Measurements from ENCODE around the gene NEDD9.

Gene NEDD9

GRCh38 chr6:11183761-11184362 lies 48.6 kb downstream of the NEDD9 start:
- TF ChIP-seq ZNF70 (CRISPR knock-in tag; IDR thresholded peaks at IDR 0.05) (no peak), BACH2 (CRISPR knock-in tag; IDR thresholded peaks at IDR 0.05; ENCODE audit: borderline replicate concordance) (no peak), ZNF565 (CRISPR knock-in tag; conservative IDR thresholded peaks at IDR 0.05; ENCODE audit: low read depth) (no peak), ARNTL (CRISPR knock-in tag; IDR thresholded peaks at IDR 0.05; ENCODE audit: borderline replicate concordance, low read depth) (no peak)
- no peak for ATAC-seq

GRCh38 chr6:11181478-11182136 lies 50.9 kb downstream of the NEDD9 start:
- no peak for ATAC-seq
- TF ChIP-seq PPARA (CRISPR knock-in tag; IDR thresholded peaks at IDR 0.05; ENCODE audit: borderline replicate concordance): no peak
- TF ChIP-seq ESRRG (CRISPR knock-in tag; IDR thresholded peaks at IDR 0.05): no peak
- TF ChIP-seq ZNF8 (CRISPR knock-in tag; IDR thresholded peaks at IDR 0.05): peak; percentile 98
- no peak for TF ChIP-seq PATZ1 (CRISPR knock-in tag; IDR thresholded peaks at IDR 0.05; ENCODE audit: borderline replicate concordance)
- TF ChIP-seq GLIS3 (CRISPR knock-in tag; IDR thresholded peaks at IDR 0.05): no peak
- no peak for TF ChIP-seq ZNF70 (CRISPR knock-in tag; IDR thresholded peaks at IDR 0.05)
- TF ChIP-seq CSRNP3 (CRISPR knock-in tag; IDR thresholded peaks at IDR 0.05): no peak

- ATAC-seq: 0 out of 3 replicates have a peak, but pooled peaks have one; percentile 20
These were observed 52.9 kb downstream of the NEDD9 start for GRCh38 chr6:11179419-11180202.

GRCh38 chr6:11179088-11179418 lies 53.4 kb downstream of the NEDD9 start:
- ATAC-seq: 0 out of 3 replicates have a peak, but pooled peaks have one; percentile 14
- TF ChIP-seq ZFP30 (CRISPR knock-in tag; IDR thresholded peaks at IDR 0.05) (no peak), ESRRG (CRISPR knock-in tag; IDR thresholded peaks at IDR 0.05) (no peak), ARNTL (CRISPR knock-in tag; IDR thresholded peaks at IDR 0.05; ENCODE audit: borderline replicate concordance, low read depth) (no peak), PPARA (CRISPR knock-in tag; IDR thresholded peaks at IDR 0.05; ENCODE audit: borderline replicate concordance) (no peak), PATZ1 (CRISPR knock-in tag; IDR thresholded peaks at IDR 0.05; ENCODE audit: borderline replicate concordance) (no peak), BACH2 (CRISPR knock-in tag; IDR thresholded peaks at IDR 0.05; ENCODE audit: borderline replicate concordance) (no peak), RARB (CRISPR knock-in tag; IDR thresholded peaks at IDR 0.05) (no peak), ZFP3 (CRISPR knock-in tag; IDR thresholded peaks at IDR 0.05) (no peak), OSR1 (CRISPR knock-in tag; IDR thresholded peaks at IDR 0.05) (no peak)

More at GRCh38 chr6:11179419-11180202, 52.9 kb downstream of the NEDD9 start:
- TF ChIP-seq CSRNP3 (CRISPR knock-in tag; IDR thresholded peaks at IDR 0.05): no peak

GRCh38 chr6:11177271-11177670 lies 55.2 kb downstream of the NEDD9 start:
- ATAC-seq: no peak
- no peak for TF ChIP-seq OSR1 (CRISPR knock-in tag; IDR thresholded peaks at IDR 0.05)
- no peak for TF ChIP-seq TOX (CRISPR knock-in tag; IDR thresholded peaks at IDR 0.05; ENCODE audit: borderline replicate concordance)
- TF ChIP-seq ARNTL (CRISPR knock-in tag; IDR thresholded peaks at IDR 0.05; ENCODE audit: borderline replicate concordance, low read depth): no peak
- no peak for TF ChIP-seq ESRRG (CRISPR knock-in tag; IDR thresholded peaks at IDR 0.05)
- no peak for TF ChIP-seq ZNF565 (CRISPR knock-in tag; conservative IDR thresholded peaks at IDR 0.05; ENCODE audit: low read depth)
- no peak for TF ChIP-seq ZFP3 (CRISPR knock-in tag; IDR thresholded peaks at IDR 0.05)
- no peak for TF ChIP-seq CSRNP3 (CRISPR knock-in tag; IDR thresholded peaks at IDR 0.05)
- no peak for TF ChIP-seq CSDC2 (CRISPR knock-in tag; IDR thresholded peaks at IDR 0.05)
- no peak for TF ChIP-seq ZFP30 (CRISPR knock-in tag; IDR thresholded peaks at IDR 0.05)
- TF ChIP-seq GLIS3 (CRISPR knock-in tag; IDR thresholded peaks at IDR 0.05): no peak
- no peak for TF ChIP-seq ZNF70 (CRISPR knock-in tag; IDR thresholded peaks at IDR 0.05)
- no peak for TF ChIP-seq RARB (CRISPR knock-in tag; IDR thresholded peaks at IDR 0.05)
- no peak for TF ChIP-seq ISL1 (CRISPR knock-in tag; IDR thresholded peaks at IDR 0.05)
- TF ChIP-seq TCF4 (CRISPR knock-in tag; IDR thresholded peaks at IDR 0.05; ENCODE audit: borderline replicate concordance): no peak
- TF ChIP-seq PPARA (CRISPR knock-in tag; IDR thresholded peaks at IDR 0.05; ENCODE audit: borderline replicate concordance): no peak
- no peak for TF ChIP-seq PATZ1 (CRISPR knock-in tag; IDR thresholded peaks at IDR 0.05; ENCODE audit: borderline replicate concordance)
- no peak for TF ChIP-seq SNAI2 (CRISPR knock-in tag; IDR thresholded peaks at IDR 0.05)

All from SK-N-SH treated with all-trans-retinoic acid at 6 μM for 48 hours (cell line).